ENCODE measurements around the gene CD33.

DNA sequence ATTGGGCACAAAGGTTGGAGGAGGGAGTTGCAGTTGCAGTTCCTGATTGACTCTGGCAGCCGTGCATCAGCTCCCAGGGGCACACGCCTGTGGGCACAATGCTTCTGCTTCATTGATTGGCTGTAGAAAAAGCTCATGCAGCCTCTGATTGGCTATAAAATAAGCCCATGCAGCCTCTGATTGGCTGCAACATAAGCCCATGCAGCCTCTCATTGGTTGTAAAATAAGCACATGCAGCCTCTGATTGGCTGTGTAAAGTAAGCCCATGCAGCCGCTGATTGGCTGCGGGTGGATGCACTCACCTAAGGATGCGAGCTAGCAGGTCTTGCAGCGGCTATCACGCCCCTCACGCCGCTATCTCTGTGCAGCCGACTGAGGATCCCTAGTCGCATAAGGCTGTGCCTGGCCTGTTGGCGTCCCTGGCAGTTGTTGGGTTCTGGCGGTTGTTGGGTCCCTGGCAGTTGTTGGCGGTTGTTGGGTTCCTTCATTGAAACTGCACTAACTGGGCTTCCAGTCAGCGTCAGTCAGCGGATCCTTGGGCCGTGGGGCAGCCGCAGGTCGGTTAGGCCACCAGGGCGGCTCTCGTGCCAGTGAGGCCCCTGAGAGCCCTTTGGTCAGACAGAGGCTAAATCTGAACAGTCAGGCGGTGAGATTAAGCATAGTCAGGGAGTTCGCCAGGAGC is 26.0 kb downstream of the CD33 start, which contains the start of gene SIGLECL1:
- TF ChIP-seq, protein P1, sequence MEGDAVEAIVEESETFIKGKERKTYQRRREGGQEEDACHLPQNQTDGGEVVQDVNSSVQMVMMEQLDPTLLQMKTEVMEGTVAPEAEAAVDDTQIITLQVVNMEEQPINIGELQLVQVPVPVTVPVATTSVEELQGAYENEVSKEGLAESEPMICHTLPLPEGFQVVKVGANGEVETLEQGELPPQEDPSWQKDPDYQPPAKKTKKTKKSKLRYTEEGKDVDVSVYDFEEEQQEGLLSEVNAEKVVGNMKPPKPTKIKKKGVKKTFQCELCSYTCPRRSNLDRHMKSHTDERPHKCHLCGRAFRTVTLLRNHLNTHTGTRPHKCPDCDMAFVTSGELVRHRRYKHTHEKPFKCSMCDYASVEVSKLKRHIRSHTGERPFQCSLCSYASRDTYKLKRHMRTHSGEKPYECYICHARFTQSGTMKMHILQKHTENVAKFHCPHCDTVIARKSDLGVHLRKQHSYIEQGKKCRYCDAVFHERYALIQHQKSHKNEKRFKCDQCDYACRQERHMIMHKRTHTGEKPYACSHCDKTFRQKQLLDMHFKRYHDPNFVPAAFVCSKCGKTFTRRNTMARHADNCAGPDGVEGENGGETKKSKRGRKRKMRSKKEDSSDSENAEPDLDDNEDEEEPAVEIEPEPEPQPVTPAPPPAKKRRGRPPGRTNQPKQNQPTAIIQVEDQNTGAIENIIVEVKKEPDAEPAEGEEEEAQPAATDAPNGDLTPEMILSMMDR (IDR thresholded peaks at IDR 0.05; ENCODE audit: low read length), result no peak
- no peak for TF ChIP-seq EZH2 (optimal IDR thresholded peaks at IDR 0.05; ENCODE audit: low read depth, low read length)

All from MM.1S (cell line).